Spleen (tissue), 13 donors: ENCODE data around the gene TTC29. TPM values are rescaled to one million over a fixed set of nuclear protein-coding genes. Genes with fewer than 3 reads are reported as not detected.

ENCODE experiments used
- DNase-seq: peaks from one replicate; pipeline ENCODE4 v3.0.0-alpha.2; 2020
- H3K27ac ChIP-seq, 8 donors: fragments of 200-600 bp; sonication (generic) in 7 of 8; 1 replicate in 4 of 8; 2 replicates in 4 of 8; pipeline versions ENCODE4 v1.5.0 to v1.8.0; 2016 to 2021; ENCODE audit warnings: inconsistent platforms in 4 of 8, mild to moderate bottlenecking in 4 of 8, moderate library complexity in 1 of 8
- H3K27me3 ChIP-seq, 7 donors: fragments of 200-600 bp; sonication (generic) in 6 of 7; replicated peaks in 1 of 7; 1 replicate in 4 of 7; 2 replicates in 3 of 7; pipeline versions ENCODE4 v1.5.0 to v1.8.0; 2016 to 2021; ENCODE audit warnings: inconsistent platforms in 3 of 7, mild to moderate bottlenecking in 1 of 7
- H3K36me3 ChIP-seq, 6 donors: fragments of 200-600 bp; sonication (generic) in 5 of 6; 1 replicate in 4 of 6; 2 replicates in 2 of 6; pipeline versions ENCODE4 v1.5.0 to v1.8.0; 2016 to 2021; ENCODE audit warnings: inconsistent platforms in 2 of 6
- H3K4me1 ChIP-seq, 6 donors: fragments of 200-600 bp; sonication (generic) in 5 of 6; 1 replicate in 3 of 6; 2 replicates in 3 of 6; pipeline versions ENCODE4 v1.5.0 to v1.8.0; 2016 to 2021; ENCODE audit warnings: inconsistent platforms in 3 of 6
- H3K4me3 ChIP-seq, 8 donors: fragments of 200-600 bp; sonication (generic) in 7 of 8; 1 replicate in 4 of 8; 2 replicates in 4 of 8; pipeline versions ENCODE4 v1.5.0 to v1.8.0; 2016 to 2021; ENCODE audit warnings: inconsistent platforms in 4 of 8, mild to moderate bottlenecking in 4 of 8, moderate library complexity in 2 of 8
- H3K9me3 ChIP-seq, 8 donors: fragments of 200-600 bp; sonication (generic) in 7 of 8; 1 replicate in 4 of 8; 2 replicates in 4 of 8; pipeline versions ENCODE4 v1.5.0 to v1.8.0; 2016 to 2021; ENCODE audit warnings: inconsistent platforms in 4 of 8
- POLR2A ChIP-seq, 3 donors: fragments of 450-650 bp; IDR thresholded peaks; one replicate each; pipeline ENCODE4 v1.5.1; 2017; ENCODE audit warnings: antibody characterized with exemption in 3 of 3, mild to moderate bottlenecking in 1 of 3
- POLR2AphosphoS5 ChIP-seq, 3 donors: sonication (generic); formaldehyde crosslinking; IDR thresholded peaks; one replicate each; pipeline ENCODE4 v1.5.1; 2017; ENCODE audit warnings: antibody characterized with exemption in 3 of 3
- WGBS, 5 donors: extraction: QIAGEN DNeasy Blood & Tissue Kit in 3 of 5; methylation state at CpG; one replicate each; pipeline versions ENCODE4 v1.1.5 to v1.1.7; 2013 to 2018; 5-methylcytosine and 5-hydroxymethylcytosine counted together
- intact Hi-C: fragments of 100-400 bp; cut with DNase I; formaldehyde crosslinking; loops from one replicate; pipeline ENCODE4 v1.15.0; 2023; ENCODE audit warnings: low total_unique reads
- long read RNA-seq, 2 donors: transcript quantifications; one replicate each; lab custom pipeline, GENCODE V29; 2026
- polyA plus RNA-seq, 3 donors: library from polyadenylated mRNA; stranded (reverse); fragments of 200-250 nt; gene quantifications; one replicate each; pipeline ENCODE4 v1.2.1, GENCODE V29; 2013
- total RNA-seq, 7 donors: library from RNA; depleted of rRNA in 3 of 7; stranded (reverse); fragments of >200 nt in 3 of 7; fragmentation: NEBNext Ultra II Directional in 4 of 7; extraction: Animal tissue kit (Norgen Biotek cat#: 25700) in 4 of 7; gene quantifications; one replicate each; pipeline versions ENCODE4 v1.1.0 to v1.2.1, GENCODE V29; 2016 to 2021
- TF ChIP-seq, protein P1 (sequence below), 11 experiments: fragments of 200-600 bp in 7 of 11; fragments of 450-650 bp in 4 of 11; sonication (generic) in 4 of 11; IDR thresholded peaks in 8 of 11; conservative IDR thresholded peaks in 3 of 11; 1 replicate in 7 of 11; 2 replicates in 4 of 11; pipeline versions ENCODE4 v1.4.0 to v1.8.0; 2016 to 2021; ENCODE audit warnings: antibody characterized with exemption in 11 of 11, inconsistent platforms in 4 of 11, mild to moderate bottlenecking in 1 of 11
- donor health status: healthy with polysubstance abuse.
- donor health status: DM: no; HTN: no; CAD: no; lungs with moderate emphysema.
- donor health status: DM: no; HTN: no; CAD: no.
- donor health status: Bipolar disorder and iron deficiency.
- donor health status: healthy.
- donor health status: DM: no; HTN: no; CAD: no.
- donor health status: DM: yes; HTN: yes; CAD: no.

TTC29 gene, protein sequence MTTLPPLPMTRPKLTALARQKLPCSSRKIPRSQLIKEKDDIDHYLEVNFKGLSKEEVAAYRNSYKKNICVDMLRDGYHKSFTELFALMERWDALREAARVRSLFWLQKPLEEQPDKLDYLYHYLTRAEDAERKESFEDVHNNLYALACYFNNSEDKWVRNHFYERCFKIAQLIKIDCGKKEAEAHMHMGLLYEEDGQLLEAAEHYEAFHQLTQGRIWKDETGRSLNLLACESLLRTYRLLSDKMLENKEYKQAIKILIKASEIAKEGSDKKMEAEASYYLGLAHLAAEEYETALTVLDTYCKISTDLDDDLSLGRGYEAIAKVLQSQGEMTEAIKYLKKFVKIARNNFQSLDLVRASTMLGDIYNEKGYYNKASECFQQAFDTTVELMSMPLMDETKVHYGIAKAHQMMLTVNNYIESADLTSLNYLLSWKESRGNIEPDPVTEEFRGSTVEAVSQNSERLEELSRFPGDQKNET
- total RNA-seq: not detected
- polyA plus RNA-seq: under 1 TPM in 1 of 3 donors, not detected in 2; 0.08 TPM
- long read RNA-seq, donor 1: 0 reads
- long read RNA-seq, donor 2: 0 reads

DNA sequence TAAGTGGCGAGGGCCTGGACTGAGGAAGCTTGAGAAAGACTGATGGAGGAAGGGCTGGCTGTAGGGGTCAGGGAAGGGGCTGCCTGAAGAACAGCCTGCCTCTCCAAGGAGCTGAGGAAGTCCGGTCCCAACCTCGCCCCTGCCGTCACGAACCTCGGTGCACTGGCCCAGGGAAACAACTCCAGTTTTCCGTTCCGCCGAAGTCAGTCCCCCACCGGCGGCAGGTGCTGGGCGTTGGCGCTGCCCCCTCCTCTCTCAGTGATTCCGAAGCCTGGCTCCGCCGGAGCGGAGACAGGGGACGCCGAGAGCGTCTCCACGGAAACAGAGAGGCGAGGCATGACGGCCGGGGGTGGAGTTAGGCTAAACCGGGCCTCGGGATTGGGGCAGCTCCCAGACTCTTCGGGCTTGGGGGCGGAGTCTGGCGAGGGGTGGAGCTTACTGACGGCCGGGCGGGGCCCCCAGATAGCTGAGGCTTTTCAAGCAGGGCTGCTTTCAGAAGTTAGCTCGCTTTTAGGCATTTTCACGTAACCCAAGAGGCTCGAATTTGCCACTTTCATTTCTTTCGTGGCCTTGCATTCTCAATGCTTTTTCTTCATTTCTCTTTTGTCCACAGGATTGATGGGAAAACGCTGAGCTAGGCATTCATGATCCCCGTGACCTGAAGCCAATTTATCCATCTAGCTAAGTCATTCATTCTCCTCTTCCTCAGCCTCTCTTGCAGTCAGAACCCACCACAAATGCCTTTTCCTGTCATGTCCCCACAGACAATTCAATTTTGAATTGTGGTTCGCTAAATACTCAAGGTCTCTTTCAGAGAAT, at the start of gene TTC29:
Gene TTC29, minus strand, starts transcription at position 309 of the 819 bp plus-strand sequence. CDS start 5,969 bp downstream, outside the sequence.
- Histone ChIP-seq H3K9me3 (no peaks in the 10 kb centered on the region), H3K27ac (no peak within 1 kb of the TSS), H3K36me3 (no peaks in the 10 kb centered on the region), H3K4me1 (peaks cover 6 to 29% (median 19%) of the 10 kb centered on the region in 6 donors), H3K27me3 (peaks cover 0 to 32% (median 0%) of the 10 kb centered on the region in 7 donors), H3K4me3 (peak within 1 kb of the TSS; percentile 30 to 68 (median 45))
- peak; percentile 93 for DNase-seq
- WGBS, 5 donors: 0 to 1% (median 1%) methylated on average over 38 to 39 of the region's 39 CpGs
- no peak for TF ChIP-seq POLR2A (IDR thresholded peaks at IDR 0.05)
- TF ChIP-seq, protein P1, sequence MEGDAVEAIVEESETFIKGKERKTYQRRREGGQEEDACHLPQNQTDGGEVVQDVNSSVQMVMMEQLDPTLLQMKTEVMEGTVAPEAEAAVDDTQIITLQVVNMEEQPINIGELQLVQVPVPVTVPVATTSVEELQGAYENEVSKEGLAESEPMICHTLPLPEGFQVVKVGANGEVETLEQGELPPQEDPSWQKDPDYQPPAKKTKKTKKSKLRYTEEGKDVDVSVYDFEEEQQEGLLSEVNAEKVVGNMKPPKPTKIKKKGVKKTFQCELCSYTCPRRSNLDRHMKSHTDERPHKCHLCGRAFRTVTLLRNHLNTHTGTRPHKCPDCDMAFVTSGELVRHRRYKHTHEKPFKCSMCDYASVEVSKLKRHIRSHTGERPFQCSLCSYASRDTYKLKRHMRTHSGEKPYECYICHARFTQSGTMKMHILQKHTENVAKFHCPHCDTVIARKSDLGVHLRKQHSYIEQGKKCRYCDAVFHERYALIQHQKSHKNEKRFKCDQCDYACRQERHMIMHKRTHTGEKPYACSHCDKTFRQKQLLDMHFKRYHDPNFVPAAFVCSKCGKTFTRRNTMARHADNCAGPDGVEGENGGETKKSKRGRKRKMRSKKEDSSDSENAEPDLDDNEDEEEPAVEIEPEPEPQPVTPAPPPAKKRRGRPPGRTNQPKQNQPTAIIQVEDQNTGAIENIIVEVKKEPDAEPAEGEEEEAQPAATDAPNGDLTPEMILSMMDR (IDR thresholded peaks at IDR 0.05 in 8 of 11, conservative IDR thresholded peaks at IDR 0.05 in 3 of 11): no peak
- TF ChIP-seq POLR2AphosphoS5 (IDR thresholded peaks at IDR 0.05): peak in 2 of 3 donors; percentile 17 to 25
- intact Hi-C loops: no loop called here

DNA sequence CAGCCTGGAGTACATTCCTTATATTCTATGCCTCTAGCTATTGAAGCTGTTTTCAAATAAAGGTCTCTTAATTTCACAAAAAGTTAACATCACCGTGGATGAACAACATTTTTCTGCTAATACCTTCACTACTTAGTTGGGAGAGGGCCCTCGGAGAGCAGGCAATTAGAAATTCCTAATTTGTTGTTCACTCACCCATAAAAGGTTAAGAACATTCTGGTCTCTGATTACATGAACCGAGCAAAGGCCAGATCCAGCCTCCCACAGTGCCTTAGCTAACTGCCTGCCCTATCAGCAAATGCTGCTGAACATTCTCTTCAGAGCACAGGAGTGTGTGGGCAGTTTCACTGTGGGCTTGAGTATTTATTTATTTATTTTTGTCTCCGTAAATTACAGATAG, 36.0 kb upstream of the TTC29 start:
- TF ChIP-seq POLR2A (IDR thresholded peaks at IDR 0.05) (no peak), POLR2AphosphoS5 (IDR thresholded peaks at IDR 0.05) (no peak)
- TF ChIP-seq, protein P1 (IDR thresholded peaks at IDR 0.05 in 8 of 11, conservative IDR thresholded peaks at IDR 0.05 in 3 of 11): no peak
- intact Hi-C loops: no loop called here
- peaks cover 0 to 5% (median under 1%) of the 10 kb centered on the region in 8 donors for H3K9me3 ChIP-seq
- H3K27me3 ChIP-seq: no peaks in the 10 kb centered on the region
- H3K4me1 ChIP-seq: no peaks in the 10 kb centered on the region
- no peak overlapping the region for H3K4me3 ChIP-seq
- WGBS, 5 donors: 70 to 86% (median 82%) methylated on average over 4 of the region's 4 CpGs
- H3K36me3 ChIP-seq: no peaks in the 10 kb centered on the region
- DNase-seq: no peak
- no peak overlapping the region for H3K27ac ChIP-seq

- no peaks in the 10 kb centered on the region for H3K4me1 ChIP-seq
- TF ChIP-seq, protein P1 (IDR thresholded peaks at IDR 0.05 in 8 of 11, conservative IDR thresholded peaks at IDR 0.05 in 3 of 11): no peak
- TF ChIP-seq POLR2AphosphoS5 (IDR thresholded peaks at IDR 0.05) (no peak), POLR2A (IDR thresholded peaks at IDR 0.05) (no peak)
- H3K9me3 ChIP-seq: no peaks in the 10 kb centered on the region
- no peak for DNase-seq
- no peak overlapping the region for H3K27ac ChIP-seq
- 66 to 81% (median 72%) methylated on average over 4 of the region's 4 CpGs for WGBS, 5 donors
- intact Hi-C loops: no loop called here
- no peaks in the 10 kb centered on the region for H3K36me3 ChIP-seq
- H3K4me3 ChIP-seq: no peak overlapping the region
- no peaks in the 10 kb centered on the region for H3K27me3 ChIP-seq
These were observed 33.0 kb upstream of the TTC29 start for GRCh38 chr4:146978641-146979040.
